HG02884 (cell line): ENCODE measurements around the gene KCNJ4.

Source experiments
- ATAC-seq: cut with Tn5 transposase; IDR thresholded peaks from one replicate; pipeline ENCODE4 v1.9.1; 2021; ENCODE audit warnings: mild to moderate bottlenecking, moderate library complexity; ENCODE audit not compliant: unreplicated experiment

The KCNJ4 gene

DNA sequence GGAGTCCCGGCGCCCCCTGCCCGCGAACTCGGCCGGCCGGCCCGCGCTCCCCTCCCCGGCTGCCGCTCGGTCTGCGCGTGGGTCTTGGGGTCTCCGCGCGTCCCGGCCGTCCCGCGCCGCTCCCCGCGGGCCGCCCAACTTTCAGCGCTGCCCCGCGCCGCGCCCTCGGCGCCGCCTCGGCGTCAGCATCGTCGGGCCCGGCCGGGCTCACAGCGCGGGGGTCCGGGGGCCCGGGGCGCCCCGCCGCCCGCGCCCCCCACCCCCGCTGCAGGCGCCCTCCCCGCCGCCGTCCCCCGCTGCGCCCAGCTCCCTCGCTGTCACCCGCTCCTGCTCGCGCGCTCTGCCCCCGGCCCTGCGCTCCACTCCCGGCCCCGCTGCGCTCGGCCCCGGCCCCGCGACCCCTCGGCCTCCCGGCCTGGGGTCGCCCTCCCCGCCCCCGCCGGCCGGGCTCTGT is at the start of gene KCNJ4:
Gene KCNJ4, minus strand, starts transcription at position 124 of the 454 bp plus-strand sequence. CDS start 27,067 bp downstream, outside the sequence.
- ATAC-seq, result no peak

DNA sequence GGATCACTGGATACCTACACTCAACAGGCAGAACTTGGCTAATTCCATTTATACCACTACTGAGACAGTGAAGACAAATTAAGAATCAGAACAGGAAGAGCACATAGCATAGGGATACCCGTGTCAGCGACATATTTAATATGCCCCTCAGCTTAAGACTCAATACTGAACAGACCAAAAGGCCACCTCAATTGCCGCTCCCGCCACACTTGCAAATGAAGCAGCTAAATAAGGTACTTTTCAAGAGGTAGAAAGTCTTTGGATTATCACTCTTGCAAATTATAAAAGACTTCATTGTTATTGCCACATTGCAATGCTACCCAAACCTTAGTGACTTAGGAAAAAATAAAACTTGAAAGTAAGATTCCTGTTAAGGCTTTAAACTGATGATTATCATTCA is 48.0 kb upstream of the KCNJ4 start:
- ATAC-seq, result no peak

DNA sequence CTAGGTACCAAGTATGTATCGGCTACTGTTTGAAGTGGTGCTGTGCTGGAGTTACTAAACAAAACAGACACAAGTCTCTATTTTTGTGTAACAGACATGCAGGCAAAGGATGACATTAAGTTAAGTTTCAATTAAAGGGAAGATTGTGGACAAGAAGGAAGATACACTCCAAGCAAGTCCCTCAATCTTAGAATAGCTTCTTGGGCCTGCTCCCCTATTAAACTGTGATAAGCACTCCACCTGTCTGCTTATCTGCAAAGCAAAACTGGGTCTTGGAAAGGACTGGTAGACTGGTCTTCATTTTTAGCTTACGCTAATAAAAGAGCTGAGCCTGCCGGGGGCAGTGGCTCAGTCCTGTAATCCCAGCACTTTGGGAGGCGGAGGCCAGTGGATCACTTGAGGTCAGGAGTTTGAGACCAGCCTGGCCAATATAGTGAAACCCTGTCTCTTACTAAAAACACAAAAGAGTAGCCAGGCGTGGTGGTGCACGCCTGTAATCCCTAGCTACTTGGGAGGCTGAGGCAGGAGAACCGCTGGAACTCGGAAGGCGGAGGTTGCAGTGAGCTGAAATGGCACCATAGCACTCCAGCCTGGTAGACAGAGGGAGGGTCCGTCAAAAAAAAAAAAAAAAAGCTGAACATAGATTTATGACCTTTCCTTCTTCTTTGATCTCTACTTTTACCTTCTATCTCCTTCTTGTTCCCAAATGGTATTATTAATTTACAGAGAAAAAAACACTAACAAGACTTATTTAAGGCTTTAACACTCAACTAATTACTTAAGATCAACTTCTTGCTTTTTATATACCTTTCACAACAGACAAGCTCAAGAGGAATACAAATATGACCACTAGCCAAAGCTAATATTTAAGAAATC is 47.0 kb upstream of the KCNJ4 start:
- ATAC-seq, result no peak

DNA sequence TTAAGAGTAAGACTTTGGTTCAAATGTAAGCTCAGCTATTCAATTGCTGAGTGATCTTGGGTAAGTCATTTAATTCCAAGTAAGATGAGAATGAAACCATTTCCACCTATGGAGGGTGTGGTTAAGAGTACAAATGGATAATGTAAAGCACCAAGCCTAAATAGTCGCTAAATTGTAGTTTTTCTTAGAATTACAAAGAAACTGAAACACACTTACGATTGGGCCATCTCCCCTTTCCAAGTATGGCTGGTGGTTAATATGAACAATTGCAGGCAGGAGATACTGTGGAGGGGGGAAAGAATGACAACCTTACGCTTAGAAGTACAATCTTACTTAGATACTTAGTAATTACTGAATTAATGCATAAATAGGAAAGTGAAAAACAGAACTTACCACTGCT is 42.9 kb upstream of the KCNJ4 start:
- no peak for ATAC-seq

DNA sequence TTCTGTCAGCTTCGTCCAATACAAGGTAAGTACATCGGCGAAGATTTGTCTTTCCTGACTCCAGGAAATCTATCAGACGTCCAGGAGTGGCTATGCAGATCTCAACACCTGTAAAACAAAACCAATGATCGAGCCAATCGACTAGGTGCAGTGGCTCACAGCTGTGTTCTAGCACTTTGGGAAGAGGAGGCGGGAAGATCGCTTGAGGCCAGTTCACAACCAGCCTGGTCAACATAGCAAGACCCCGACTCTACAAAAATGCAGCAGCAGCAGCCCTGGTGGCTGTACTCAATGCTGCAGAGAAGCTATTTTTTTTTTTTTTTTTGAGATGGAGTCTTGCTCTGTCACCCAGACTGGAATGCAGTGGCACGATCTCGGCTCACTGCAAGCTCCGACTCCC is 39.9 kb upstream of the KCNJ4 start:
- no peak for ATAC-seq

DNA sequence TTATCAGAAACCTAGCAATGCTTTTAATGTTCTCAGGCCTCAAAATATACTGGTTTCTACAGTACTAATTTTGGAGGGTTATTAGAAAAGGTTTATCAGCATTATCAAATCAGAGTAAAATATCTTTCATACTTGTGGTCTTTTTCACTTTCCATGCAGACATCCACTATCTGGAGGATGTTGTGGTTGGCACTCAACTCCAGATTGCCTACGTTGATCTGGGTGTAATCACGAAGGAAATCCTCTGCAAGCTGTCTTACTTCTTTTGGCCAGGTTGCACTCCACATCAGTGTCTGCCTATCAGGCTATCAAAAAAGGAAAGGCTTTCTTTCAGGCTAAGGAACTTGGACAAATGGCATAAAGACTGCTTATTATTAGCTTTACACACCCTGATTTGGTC is 39.5 kb upstream of the KCNJ4 start:
- ATAC-seq, result no peak

DNA sequence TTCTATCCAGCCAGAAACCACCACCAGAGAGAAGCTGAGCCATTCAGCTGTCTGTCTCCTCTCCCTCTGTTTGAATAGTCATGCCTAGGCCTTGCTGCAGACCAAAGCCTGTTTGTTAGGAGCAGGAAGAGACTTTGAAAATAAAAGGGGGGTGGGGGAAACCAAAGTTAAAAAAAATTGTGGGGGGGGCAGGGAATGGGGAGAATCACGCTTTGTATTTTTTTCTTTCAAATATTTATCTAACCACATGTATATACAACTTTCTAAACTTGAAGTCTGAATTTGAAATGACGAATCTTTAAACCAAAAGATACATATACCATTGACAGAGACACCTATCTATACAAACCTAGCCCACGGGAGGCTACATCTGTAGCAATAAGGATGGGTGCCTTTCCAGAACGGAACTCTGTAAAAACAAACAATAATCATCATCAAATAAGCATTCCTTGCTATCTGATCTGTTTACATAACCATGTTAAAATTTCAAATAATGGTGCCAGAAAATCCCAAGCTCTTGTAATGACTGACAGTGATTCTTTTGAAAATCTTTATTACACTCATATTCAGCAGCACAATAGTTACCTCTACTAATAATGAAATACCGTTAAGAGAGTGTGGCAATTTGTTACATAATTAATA is 36.8 kb upstream of the KCNJ4 start:
- ATAC-seq, result no peak

DNA sequence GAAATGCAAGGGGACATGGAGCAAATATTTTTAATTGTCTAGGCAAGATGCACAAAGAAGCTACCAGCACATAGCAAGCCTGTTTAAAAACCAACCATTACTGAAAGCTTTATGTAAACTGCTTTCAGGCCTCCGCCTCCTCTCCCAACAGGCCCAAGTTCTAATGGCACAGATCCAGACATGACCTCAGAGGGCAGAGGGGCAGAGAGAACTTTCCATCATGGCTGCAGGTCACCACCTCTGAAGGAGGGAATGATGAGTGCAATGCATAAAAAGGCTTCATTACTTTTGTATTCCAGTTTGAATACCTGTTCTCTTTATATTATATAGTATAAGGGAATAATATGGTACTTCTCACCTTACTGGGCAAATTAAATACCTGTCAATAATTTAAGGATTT is 35.9 kb upstream of the KCNJ4 start:
- ATAC-seq, result no peak

DNA sequence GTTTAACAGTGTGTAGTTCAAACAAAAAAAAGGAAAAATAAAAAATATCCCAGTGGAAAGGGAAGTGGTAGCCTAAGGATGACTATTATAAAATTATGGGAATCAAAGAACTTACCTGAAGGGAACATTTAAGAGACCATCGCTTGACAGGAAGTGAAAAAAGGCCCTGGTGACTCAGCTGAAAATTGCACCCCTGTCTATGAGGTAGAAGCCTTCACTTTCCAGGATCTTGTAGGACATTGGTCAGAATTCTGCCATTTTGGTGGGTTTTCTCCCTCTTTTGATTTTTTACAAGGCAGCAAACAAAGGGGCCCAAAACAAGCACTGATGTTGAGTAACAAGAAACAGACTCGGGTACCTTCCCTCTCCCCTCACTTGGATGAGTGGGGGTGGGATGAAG is 35.5 kb upstream of the KCNJ4 start:
- no peak for ATAC-seq

DNA sequence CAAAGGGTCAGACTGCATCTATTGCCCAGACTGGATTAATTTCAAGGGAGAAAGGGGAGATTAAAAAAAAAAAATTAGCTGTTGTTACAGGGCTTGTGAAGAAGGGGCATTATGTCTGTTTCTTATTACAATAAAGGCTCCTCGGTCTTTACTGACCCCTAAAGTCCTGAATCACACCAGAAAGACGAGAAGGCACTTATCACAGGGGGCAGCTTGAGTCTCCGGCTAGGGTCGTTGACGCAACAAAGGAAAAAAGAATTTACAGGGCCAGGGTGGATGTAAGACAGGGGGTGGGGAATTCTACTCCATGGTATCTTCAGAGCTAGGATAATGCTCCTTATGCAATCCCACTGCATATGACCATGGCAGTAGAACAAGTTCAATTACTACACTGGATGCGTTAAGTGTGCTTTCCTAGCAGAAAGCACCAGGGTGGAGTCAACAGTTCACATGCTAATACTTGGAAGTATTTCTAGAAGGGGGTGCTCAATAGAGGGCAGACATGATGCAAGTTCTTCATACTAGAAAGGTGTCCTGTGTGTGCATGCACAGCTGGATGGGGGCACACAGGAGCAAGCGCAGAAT is 34.7 kb upstream of the KCNJ4 start:
- ATAC-seq, result no peak

DNA sequence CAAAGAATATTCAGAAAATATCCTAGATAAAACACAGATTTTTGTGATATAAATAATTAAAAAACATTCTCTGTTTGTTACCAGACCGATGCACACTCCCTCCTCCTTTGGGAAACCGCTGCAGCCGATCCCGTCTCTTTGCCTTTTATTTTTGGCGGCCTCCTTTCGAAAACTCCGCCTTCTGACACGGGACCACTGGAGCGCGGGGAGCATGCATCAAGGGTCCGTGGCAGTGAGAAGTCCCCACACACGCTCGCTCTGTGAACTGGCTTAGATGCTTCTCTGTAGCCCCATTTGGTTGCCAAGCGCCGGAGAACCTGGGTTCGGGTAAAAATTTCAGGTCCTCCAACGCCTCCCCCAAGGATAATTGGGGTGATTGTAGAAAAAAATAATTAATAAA is 34.1 kb upstream of the KCNJ4 start:
- no peak for ATAC-seq

DNA sequence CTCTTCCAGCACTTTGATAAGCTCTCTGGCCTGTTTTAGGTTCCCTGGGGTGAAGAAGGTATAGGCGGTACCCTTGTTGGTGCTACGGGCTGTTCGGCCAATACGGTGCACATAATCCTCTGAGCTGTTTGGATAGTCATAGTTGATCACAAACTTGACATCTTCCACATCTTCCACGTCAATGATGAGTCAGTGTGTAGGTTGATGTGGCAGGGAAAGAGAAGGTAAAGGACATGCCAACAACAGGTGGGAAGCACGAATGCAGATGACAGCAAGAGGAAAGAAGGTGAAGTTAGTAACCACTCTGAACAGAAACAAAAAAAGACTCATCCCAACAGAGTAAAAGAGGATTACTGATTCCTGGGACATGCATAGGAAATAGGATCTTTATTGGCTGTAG is 32.9 kb upstream of the KCNJ4 start:
- ATAC-seq, result no peak

DNA sequence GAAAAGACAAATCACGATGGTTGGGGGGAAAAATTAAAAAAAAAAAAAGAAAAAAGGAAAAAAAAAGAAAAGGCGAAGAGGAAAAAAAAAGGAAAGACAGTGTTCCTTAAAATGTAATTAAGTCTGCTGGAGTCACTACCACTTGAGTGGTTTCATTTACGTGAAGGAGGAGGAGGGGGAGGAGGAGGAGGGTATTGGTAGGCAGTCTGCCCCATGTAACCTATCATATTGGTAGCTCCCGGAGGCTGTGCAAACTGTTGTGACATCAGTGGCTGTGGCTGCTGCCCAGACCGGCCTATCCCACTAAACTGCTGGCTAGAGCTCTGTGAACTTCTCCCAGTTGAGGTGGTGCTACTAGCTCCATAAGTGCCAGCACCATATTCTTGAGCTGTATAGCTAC is 30.8 kb upstream of the KCNJ4 start:
- no peak for ATAC-seq

DNA sequence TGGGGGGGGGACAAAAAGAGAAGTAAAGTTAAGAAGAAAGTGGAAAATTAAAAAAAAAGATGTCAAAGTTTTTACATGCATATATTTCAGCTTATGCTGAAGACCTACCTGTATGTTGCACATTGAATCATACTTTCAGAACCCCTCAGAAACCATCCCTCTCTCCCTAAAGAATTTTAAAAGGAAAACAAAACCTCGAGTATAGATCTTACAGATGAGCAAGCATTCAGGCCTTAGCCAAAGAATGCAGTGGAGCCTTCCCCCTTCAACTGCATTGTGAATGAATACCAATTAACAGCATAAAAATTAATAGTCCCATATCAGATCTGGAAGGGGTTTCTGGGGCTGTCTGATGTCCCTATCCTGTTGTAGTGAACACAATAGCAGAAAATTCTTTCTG is 29.2 kb upstream of the KCNJ4 start:
- ATAC-seq, result no peak

DNA sequence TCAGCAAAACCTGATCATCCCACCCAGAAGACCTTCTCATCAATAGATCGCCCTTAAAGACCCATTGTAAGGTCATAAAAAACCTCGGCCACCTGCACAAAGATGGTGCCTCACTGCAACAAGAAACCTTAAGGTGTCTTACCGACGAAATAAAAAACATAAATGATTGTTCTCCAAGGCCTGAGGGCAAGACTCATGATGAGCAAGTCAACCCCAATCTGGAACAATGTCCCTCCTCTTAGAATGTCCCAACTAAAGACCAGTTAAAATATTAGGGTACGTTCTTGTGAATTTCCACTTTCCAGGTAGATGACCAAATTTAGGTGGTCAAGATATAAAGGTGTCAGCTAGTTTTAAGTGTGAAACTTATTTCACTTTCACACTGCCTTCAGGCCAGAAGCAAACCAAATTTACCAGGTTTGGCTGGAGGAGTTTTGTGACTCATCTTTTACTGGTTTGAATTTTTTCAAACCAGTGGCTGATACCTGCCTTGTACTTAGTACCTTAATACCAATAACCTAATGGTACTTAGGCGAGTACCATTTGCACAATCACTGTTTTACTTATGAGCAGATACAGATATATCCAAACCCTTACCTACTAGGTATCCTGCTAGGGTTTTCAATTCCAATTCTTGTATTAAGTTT is 27.8 kb upstream of the KCNJ4 start:
- ATAC-seq, result no peak

DNA sequence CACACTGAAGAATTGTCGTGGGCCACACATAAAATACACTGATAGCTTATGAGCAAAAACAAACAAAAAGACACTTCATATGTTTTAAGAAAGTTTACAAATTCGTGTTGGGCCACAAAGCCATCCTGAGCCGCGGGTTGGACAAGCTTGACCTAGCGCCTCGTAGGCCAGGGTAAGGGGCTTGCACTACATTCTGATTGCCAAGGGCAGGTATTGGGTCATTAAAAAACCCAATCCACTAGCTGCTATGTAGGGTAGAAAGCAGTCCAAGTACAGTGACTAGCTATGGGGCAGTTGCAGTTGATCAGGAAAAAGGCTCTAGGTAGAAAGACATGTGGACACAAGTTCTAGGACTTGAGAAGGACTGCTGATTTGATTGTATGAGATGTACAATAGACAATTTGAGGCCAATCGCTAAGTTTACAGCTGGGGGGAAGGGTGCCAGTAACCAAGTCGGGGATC is 26.9 kb upstream of the KCNJ4 start:
- no peak for ATAC-seq

DNA sequence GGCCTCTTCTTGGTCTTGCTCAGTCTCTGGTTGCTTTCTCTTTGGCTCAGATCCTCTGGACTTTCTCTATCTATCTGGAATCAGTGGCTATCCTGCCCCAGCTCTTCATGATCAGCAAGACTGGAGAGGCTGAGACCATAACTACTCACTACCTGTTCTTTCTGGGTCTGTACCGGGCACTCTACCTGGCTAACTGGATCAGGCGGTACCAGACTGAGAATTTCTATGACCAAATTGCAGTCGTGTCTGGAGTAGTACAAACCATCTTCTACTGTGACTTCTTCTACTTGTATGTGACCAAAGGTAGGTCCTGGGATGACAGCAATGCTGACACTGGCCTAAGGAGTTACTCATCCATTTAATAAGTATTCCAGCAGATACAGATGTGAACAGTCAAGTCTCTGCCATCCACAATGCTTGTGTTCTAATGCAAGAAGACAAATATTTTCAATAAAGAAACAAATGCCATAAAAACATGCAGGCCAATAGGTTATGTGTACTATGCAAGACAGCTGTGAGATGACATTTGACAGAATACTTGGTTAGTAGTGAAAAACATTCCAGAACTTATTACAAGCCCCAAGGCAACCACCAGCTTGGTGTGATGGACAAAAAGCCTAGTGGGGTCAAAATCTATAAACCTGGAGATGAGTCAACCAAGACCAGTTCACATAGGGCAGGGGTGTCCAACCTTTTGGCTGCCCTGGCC is 26.3 kb upstream of the KCNJ4 start:
- no peak for ATAC-seq

DNA sequence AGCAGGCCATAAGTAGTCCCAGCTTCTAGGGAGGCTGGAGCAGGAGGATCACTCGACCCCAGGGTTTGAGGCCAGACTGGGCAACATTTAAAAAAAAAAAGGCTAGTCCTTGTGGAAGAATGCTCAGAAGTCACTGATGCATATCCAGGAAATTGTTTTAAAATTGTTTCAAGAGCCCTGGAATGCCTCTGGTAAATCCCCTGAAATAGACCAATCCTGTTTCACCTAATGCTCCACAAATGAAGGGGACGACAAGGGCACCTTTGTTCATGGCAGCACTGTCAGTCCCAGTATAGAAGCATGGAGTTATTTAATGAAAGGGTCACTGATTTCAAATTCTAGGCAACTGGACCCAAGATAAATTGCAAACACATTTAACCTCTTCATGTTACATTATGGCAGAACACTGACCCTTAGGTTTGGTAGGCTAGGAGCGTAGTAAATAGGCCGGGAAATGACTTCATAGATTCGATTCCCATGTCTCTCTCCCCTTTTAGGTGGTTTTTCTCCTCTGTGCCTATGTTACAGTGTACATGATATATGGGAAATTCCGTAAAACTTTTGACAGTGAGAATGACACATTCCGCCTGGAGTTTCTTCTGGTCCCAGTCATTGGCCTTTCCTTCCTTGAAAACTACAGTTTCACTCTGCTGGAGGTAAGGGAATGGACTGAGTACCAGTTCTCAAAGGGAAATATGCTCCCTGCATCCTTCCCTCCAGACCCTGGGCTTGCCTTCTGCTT is 24.3 kb upstream of the KCNJ4 start:
- no peak for ATAC-seq

DNA sequence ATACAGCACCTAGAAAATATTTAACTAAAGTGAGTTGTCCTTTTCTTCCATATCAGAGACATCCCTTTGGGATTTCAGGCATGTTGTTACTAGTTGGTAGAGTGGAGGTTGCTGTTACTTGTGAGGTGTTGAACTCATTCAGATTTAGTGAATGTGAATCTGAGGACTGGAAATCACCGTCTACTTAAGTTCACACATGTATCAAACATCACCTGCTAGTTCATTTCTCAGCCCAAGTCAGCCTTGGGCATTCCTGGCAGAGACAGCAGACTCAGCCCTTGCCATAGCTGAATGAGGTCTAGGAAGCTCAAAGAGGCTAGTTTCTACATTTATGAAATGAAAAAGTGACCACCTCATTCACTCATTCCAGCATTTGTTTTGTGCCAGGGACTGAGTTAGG is 22.6 kb upstream of the KCNJ4 start:
- no peak for ATAC-seq

DNA sequence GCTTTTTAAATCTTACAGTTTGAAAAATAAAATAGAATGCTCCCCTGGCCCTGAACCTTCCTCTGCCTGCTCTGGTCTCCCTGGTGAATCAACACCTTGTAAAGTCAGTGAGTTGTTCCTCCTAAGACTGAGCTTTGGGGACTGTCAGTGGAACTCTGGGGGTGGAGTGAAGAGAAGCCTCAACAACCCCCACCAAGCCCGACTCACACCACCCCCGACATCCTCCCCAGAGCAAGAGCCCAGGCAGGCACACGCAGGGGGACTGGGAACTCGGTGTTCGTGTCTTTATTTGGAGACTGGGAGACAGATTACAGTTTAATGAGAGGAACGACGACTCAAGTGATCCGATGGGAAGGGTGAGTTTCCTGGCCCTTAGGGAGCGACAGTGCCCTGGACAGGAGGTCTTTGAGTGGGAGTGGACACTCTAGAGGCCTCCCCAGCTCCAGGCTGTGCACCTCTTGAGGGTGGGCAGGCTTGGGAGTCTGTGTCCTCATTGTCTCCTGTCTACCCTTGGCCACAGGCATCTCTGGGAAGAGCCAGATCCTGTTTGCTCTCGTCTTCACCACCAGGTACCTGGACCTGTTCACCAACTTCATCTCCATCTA is 19.1 kb upstream of the KCNJ4 start:
- no peak for ATAC-seq
